SU-DHL-6 (cell line): ENCODE results near the gene CYB561A3.

ENCODE experiments used
- H2AFZ ChIP-seq: fragments of 200-600 bp; sonication (generic); 2 replicates; pipeline ENCODE4 v1.6.1; 2014; ENCODE audit warnings: low read depth, mild to moderate bottlenecking, moderate library complexity, mixed read lengths, antibody characterized with exemption, low read length; ENCODE audit not compliant: severe bottlenecking
- H3F3A ChIP-seq: fragments of 200-600 bp; shearing (Covaris generic); 2 replicates; pipeline ENCODE4 v1.6.0; 2016; ENCODE audit warnings: antibody characterized with exemption, mild to moderate bottlenecking; ENCODE audit not compliant: insufficient read depth
- H3K27ac ChIP-seq: fragments of 200-600 bp; sonication (generic); 2 replicates; pipeline ENCODE4 v1.5.1; 2016; ENCODE audit warnings: low read depth, mild to moderate bottlenecking, low read length, moderate library complexity, mixed read lengths
- H3K27me3 ChIP-seq: fragments of 200-600 bp; sonication (generic), shearing (Covaris generic); 2 replicates; pipeline ENCODE4 v1.6.0; 2014; ENCODE audit warnings: mild to moderate bottlenecking, low read length
- H3K36me3 ChIP-seq: fragments of 200-600 bp; sonication (generic); 2 replicates; pipeline ENCODE4 v1.6.1; 2014; ENCODE audit warnings: mild to moderate bottlenecking, low read length, mixed read lengths
- H3K4me2 ChIP-seq: fragments of 300-600, 200-600 bp; shearing (Covaris generic), sonication (generic); 2 replicates; pipeline ENCODE4 v1.6.0; 2014; ENCODE audit warnings: low read length, low read depth, mild to moderate bottlenecking; ENCODE audit not compliant: poor library complexity, severe bottlenecking
- H3K4me3 ChIP-seq: fragments of 200-600 bp; sonication (generic); 2 replicates; pipeline ENCODE4 v1.5.1; 2014; ENCODE audit warnings: antibody characterized with exemption, low read length, mild to moderate bottlenecking, mixed read lengths; ENCODE audit not compliant: insufficient read depth, poor library complexity, severe bottlenecking
- H3K79me2 ChIP-seq: fragments of 200-600 bp; sonication (generic); 2 replicates; pipeline ENCODE4 v1.6.1; 2014; ENCODE audit warnings: mild to moderate bottlenecking, low read length, moderate library complexity; ENCODE audit not compliant: insufficient read depth
- H3K9ac ChIP-seq: fragments of 200-600 bp; sonication (generic); 2 replicates; pipeline ENCODE4 v1.7.0; 2014; ENCODE audit warnings: mild to moderate bottlenecking, low read length
- H3K9me2 ChIP-seq: fragments of 200-600 bp; sonication (generic); replicated peaks from 2 replicates; pipeline ENCODE4 v1.6.1; 2014; ENCODE audit warnings: low read length; ENCODE audit not compliant: insufficient read depth
- H3K9me3 ChIP-seq: fragments of 200-600 bp; sonication (generic); 2 replicates; pipeline ENCODE4 v1.6.1; 2014; ENCODE audit warnings: low read length, mixed read lengths; ENCODE audit not compliant: insufficient read depth
- H4K20me1 ChIP-seq: fragments of 200-600 bp; sonication (generic); 2 replicates; pipeline ENCODE4 v1.6.1; 2014; ENCODE audit warnings: low read depth, mild to moderate bottlenecking, antibody characterized with exemption, low read length, moderate library complexity, mixed read lengths
- CTCF ChIP-seq: fragments of 200-600 bp; sonication (generic); IDR thresholded peaks from one replicate; pipeline ENCODE4 v1.5.1; 2017; ENCODE audit warnings: antibody characterized with exemption, mild to moderate bottlenecking, low read length, moderate library complexity; ENCODE audit not compliant: insufficient read depth, poor library complexity, severe bottlenecking
- EZH2phosphoT487 ChIP-seq: fragments of 200-600 bp; sonication (generic), shearing (Covaris generic); conservative IDR thresholded peaks from 2 replicates; pipeline ENCODE4 v1.6.1; 2018; ENCODE audit warnings: mild to moderate bottlenecking, antibody characterized with exemption, low read length, moderate library complexity, mixed read lengths

Gene CYB561A3

GRCh38 chr11:61336171-61336935 is 25.3 kb downstream of the CYB561A3 start:
- Histone ChIP-seq H3K4me2 (peak overlapping the region; percentile 35), H3K9ac (peak overlapping the region; percentile 45), H3K4me3 (no peak overlapping the region)

GRCh38 chr11:61335355-61335710 is 26.3 kb downstream of the CYB561A3 start:
- H3K27ac ChIP-seq: peak overlapping the region; percentile 34; the same call in 1 of the 2 replicates
- H3K4me3 ChIP-seq: no peak overlapping the region
- no peak overlapping the region for H2AFZ ChIP-seq
- H3K9me3 ChIP-seq: no peaks in the 10 kb centered on the region
- no peaks in the 10 kb centered on the region for H3K9me2 ChIP-seq
- no peak overlapping the region for H3K4me2 ChIP-seq
- H3F3A ChIP-seq: peaks cover 21% of the 10 kb centered on the region
- H3K79me2 ChIP-seq: peaks cover 25% of the 10 kb centered on the region
- H4K20me1 ChIP-seq: peaks cover 13% of the 10 kb centered on the region; the same call in 1 of the 2 replicates
- H3K36me3 ChIP-seq: no peaks in the 10 kb centered on the region
- peak overlapping the region; percentile 45; the same call in 1 of the 2 replicates for H3K9ac ChIP-seq
- no peak for TF ChIP-seq CTCF
- no peak for TF ChIP-seq EZH2phosphoT487
- no peaks in the 10 kb centered on the region for H3K27me3 ChIP-seq

More at GRCh38 chr11:61336171-61336935, 25.3 kb downstream of the CYB561A3 start:
- Histone ChIP-seq H4K20me1 (peaks cover 8% of the 10 kb centered on the region; the same call in 1 of the 2 replicates), H3K9me3 (no peaks in the 10 kb centered on the region), H3K79me2 (peaks cover 15% of the 10 kb centered on the region), H3F3A (peaks cover 21% of the 10 kb centered on the region), H3K36me3 (no peaks in the 10 kb centered on the region), H3K9me2 (no peaks in the 10 kb centered on the region), H3K27me3 (no peaks in the 10 kb centered on the region), H2AFZ (peak overlapping the region; percentile 80), H3K27ac (peak overlapping the region; percentile 38)
- TF ChIP-seq CTCF (peak; percentile 80), EZH2phosphoT487 (no peak)

GRCh38 chr11:61334434-61335354 is 27.0 kb downstream of the CYB561A3 start:
- Histone ChIP-seq H4K20me1 (peaks cover 17% of the 10 kb centered on the region; the same call in 1 of the 2 replicates), H2AFZ (no peak overlapping the region), H3F3A (peaks cover 21% of the 10 kb centered on the region), H3K9ac (peak overlapping the region; percentile 97; the same call in 1 of the 2 replicates), H3K4me2 (no peak overlapping the region), H3K4me3 (no peak overlapping the region), H3K9me2 (no peaks in the 10 kb centered on the region), H3K79me2 (peaks cover 32% of the 10 kb centered on the region), H3K27ac (peak overlapping the region; percentile 34), H3K9me3 (no peaks in the 10 kb centered on the region), H3K36me3 (no peaks in the 10 kb centered on the region), H3K27me3 (no peaks in the 10 kb centered on the region)
- TF ChIP-seq CTCF: no peak
- TF ChIP-seq EZH2phosphoT487: no peak
